ENCODE measurements around the gene NKAIN4.

NKAIN4 gene

DNA sequence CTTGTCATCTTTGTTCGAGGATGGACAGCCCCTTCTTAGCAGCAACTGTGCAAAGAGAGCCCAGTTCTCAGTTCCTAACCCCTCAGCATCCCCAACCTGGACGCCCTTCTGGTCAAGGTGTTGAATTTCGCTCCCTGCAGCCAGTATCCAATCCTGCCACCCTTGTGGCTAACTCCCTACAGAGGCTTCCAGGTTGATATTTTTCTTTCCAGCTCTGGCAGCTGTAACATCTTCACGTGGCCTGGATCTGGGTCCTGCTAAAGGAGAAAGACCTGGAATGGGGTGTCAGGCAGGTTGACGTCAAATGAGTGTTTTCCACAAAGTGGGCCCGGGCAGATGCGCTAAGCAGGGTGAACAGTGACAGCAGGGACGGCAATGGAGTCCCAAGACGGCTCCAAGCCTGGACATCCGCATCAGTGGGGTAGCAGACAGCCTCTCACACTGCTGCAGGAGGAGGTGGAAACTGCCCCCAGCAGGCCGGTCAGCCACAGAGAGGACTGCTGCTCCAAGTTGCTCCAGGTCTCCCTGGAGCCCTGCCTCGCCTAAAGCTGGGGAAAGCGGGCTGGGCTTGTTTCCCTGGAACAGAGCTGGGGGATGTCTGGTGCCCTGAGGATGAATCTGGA, 37.3 kb downstream of the NKAIN4 start:
- no peak for DNase-seq

- DNase-seq, result peak; percentile 97
Observed at GRCh38 chr20:63216041-63216848, 38.0 kb downstream of the NKAIN4 start, which contains the start of gene YTHDF1. Gene YTHDF1 (minus strand): TSS chr20:63216131. CDS start chr20:63215892, 239 bp downstream.

- peak; percentile 16 for DNase-seq
Observed at GRCh38 chr20:63215101-63216040, 38.9 kb downstream of the NKAIN4 start.

GRCh38 chr20:63214514-63214913, 39.7 kb downstream of the NKAIN4 start:
- DNase-seq, result no peak

DNA sequence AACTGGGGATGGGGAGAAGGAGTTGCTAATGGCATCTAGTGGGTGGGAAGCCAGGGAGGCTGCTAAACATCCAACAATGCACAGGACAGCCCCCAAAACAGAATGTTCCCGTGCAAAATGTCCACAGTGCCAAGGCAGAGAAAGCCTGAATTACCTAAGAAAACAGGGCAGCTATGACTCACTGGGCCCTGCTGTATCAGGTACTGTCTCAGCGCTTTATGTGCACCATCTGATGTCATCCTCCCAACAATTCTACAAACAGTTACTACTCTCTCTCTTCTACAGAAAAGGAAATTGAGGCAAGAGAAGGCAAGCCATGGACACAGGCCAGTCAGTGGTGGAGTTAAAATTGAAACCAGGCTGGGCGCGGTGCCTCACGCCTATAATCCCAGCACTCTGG, 41.5 kb downstream of the NKAIN4 start:
- no peak for DNase-seq

GRCh38 chr20:63212393-63212730, 41.9 kb downstream of the NKAIN4 start:
- no peak for DNase-seq

DNA sequence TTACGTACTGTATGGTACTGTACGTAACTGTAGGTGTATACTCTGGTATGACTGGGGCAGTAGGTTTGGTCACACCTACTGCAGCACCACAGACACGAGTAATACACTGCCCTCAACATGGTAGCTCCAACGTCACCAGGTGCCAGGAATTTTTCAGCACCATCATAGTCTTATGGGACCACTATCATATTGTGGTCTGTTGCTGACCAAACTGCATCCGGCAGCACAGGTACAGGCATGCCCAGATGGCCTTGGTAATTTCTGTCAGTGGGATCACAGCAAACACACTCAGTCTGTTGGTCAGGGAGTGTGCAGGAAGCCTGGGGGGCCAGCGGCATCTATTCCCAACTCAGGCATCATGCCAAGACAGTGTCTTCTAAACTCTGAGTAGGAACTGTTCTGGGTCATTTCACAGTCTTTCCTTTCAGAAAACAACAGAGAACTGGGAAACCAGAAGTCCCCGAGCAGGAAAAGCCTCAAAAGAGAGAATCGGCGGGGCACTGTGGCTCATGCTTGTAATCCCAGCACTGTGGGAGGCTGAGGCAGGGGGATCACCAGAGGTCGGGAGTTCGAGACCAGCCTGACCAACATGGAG, 44.2 kb downstream of the NKAIN4 start:
- DNase-seq, result no peak

GRCh38 chr20:63208346-63208909, 45.8 kb downstream of the NKAIN4 start:
- no peak for DNase-seq

DNA sequence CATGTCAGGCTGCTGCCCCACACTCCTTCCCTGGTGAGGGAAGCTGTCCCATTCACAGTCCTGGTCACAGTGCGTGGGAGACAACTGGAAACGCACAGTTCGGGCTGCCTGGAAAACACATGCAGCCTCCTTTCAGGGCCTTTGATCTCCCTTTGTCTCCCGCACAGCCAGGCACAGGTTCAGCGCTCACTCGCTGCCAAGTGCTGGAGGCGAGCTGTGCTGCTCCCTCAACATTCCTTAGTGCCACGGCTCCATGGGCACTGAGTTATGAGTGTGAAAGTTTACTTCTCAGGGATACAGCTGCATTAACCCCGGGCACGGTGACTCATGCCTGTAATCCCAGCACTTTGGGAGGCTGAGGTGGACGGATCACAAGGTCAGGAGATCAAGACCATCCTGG, 47.4 kb downstream of the NKAIN4 start:
- no peak for DNase-seq

DNA sequence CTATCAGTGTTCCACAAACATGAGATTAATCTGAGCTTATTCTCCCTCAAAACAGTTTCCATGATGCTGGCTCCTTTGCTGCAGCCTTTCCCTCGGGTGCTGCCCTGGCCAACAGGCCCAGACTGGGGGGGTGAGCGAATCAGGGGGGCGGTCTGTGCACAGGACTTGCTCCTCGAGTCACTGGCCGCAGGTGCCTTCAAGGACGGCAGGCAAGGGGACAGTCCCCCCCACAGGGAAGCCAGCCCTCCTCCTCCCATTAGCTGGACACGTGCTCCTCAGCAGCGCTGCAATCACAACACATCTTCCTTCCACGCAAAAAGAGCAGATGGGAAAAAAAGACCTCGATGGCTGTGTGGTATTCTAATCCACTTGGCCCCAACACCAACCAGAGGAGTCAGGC, 48.4 kb downstream of the NKAIN4 start:
- DNase-seq, result no peak

DNA sequence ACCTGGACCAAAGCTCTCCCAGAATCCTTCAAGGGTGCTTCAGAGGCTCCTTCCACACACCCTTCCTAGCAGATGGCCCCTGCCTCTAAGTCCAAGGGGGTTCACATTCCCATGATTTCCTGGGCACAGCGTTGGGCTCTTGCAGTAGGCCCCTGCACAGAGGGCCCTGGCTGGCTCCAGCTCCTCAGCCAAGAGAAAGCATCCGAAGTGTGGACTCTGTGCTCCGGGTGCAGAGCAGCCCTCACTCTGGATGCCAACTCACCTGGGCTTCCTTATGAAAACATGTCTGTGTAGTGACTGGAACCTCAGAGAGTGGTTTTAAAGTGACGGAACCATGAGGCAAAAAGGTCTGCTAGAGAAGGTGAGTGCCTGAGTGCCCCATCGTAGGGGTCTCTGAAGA, 49.9 kb downstream of the NKAIN4 start:
- DNase-seq, result no peak

- no peak for DNase-seq
Observed at GRCh38 chr20:63202811-63203526, 51.3 kb downstream of the NKAIN4 start.

GRCh38 chr20:63202021-63202420, 52.2 kb downstream of the NKAIN4 start:
- no peak for DNase-seq

- DNase-seq, result no peak
Observed at GRCh38 chr20:63198606-63199005, 55.7 kb downstream of the NKAIN4 start.

GRCh38 chr20:63196768-63197470, 57.3 kb downstream of the NKAIN4 start:
- no peak for DNase-seq

DNA sequence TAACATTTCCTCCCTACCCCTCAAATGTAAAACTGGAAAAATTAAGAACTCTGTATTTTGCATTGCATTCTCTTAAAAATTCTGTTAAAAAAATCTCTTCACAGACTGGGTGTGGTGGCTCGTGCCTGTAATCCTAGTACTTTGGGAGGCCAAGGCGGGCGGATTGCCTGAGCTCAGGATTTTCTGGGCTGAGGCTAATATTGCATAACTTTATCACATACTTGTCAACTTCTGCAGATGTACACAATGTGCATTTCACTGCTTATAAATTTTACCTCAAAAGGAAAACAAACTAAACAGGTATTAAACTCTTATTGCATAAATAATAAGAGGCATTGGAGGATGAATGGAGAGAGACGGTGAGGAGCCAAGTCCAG, 59.5 kb downstream of the NKAIN4 start:
- DNase-seq, result no peak

DNA sequence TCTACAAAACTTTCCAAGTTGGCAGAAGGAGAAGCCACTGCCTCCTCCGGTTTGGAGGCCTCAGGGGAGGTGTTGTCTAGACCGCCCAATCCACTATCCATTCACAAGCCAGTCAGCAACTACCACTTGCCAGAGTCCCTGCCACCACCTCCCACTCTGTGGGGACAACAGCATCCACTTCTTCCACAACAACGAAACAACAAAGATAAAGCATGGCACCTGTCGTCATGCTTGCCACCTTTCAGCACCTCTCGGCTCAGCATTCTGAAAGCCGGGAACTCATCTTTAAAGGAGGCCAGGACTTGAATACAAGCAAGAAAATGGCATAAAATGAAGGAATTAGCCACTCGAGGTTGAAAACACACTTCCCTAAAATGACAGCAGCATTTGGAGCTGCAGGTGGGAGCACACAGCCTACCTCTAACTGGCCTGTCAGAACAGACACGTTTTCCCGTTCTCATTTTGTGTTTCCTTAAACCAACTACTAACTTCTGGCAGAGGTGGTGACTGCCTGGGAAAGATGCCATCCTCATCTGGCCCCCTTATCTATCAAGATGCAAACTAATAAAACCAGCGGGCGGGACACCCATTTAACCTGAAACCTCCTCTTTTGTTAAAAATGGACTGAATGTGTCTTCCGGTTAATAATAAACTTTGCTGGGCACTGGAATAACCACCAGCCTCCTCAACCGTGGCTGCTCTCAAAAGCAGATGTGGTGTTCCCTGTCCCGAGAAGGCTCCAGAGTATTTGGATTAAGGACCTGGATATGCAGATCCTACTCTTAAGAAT, 60.1 kb downstream of the NKAIN4 start:
- no peak for DNase-seq

DNA sequence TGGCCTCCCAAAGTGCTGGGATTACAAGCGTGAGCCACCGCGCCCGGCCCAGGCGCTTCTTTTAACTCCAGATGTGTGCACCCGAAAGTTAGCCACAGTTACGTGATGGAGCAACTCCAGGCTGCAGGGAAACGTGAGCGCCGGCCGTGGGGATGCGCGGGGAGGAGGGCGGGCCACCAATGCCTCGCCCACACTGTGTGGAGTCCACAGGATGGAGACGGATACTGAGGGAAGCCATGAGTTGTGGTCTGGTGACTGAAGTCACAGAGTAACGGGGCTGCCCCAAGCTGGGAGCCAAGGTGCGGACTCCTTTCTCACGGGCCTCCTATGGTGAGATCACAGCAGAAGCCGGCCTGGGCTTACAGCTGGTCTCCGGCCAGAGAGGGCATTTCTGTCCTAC, 61.5 kb downstream of the NKAIN4 start:
- no peak for DNase-seq

DNA sequence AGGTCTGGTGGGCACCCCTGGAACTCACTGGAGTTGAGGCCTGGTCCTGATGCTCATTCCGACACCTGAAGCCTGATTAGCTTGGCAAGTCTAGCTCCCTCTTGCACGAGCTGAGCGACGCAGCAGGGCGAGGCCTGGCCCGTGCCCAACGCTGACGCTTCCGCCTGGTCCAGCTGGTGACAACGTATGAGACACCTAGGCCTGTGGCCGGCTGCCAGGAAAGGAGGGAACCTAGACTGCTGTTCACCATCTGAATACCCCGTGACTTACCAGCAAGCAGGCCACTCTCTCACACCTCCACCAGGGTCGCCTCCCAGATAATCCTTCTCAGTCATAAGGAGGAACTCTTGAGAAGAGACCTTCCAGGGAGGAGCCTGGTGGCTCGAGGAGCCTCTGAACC, 62.9 kb downstream of the NKAIN4 start:
- DNase-seq, result no peak

DNA sequence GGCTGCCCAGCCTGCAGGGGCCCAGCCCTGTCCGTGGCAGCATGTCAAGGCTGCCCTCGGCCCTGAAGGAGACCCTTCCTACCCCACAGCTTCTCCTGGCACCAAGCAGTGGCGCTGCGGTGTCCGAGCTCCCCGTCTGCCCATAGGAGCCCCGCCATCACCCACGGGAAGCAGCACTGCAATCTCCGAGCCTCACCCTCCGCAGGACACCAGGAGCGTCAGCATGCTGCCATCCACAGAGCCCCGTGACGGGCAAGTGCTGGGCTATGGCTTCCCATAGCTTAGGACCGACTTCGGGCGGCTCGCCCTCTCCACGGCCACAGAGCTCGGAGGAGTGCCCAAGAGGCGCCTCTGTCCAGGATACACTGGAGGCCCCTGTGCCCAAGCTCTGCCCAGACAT, 63.4 kb downstream of the NKAIN4 start:
- DNase-seq, result no peak
